ENCODE measurements around the gene CASQ1. TPM values are rescaled to one million over a fixed set of nuclear protein-coding genes. Genes with fewer than 3 reads are reported as not detected.

The CASQ1 gene
- total RNA-seq, 1 donor from 2014 or later: 39.2 TPM

GRCh38 chr1:160168016-160168415, 22.4 kb upstream of the CASQ1 start:
- intact Hi-C loops (cut with micrococcal nuclease): no loop called here
- TF ChIP-seq CTCF (IDR thresholded peaks at IDR 0.05; ENCODE audit: borderline replicate concordance): no peak

DNA sequence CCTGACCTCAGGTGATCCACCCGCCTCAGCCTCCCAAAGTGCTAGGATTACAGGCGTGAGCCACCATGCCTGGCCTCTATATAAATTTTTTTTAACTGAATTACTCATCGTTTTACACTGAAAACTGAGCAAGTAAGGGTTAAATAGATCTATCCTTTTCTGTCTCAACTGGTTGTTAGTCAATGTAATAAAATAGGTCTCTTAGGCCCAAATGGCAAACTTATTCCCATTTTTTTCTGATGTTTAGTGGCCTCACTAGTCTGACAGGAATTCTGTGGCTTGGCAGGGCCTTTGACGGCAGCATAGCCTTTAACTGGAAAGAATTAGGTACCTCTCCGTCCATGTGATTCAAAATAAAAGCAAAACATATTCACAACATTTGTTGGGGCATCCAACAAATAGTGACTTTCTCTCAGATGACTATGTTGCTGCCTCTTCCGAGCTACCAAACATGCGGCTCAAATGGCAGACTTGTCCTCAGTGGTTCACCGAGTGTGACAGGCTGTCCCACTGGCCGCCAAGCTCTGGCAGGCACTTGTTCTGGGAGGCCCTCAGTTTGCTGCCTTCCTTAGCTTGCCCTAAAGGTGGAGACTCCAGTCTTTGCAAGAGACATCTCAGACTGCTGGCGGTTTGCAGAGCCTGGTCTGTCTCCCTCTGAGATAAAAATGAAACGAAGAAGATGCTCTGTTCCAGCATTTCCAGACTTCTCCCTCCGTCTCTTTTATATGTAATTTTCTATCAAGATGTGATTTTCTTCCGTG, 21.6 kb upstream of the CASQ1 start:
- Histone ChIP-seq H3K9me3 (replicated peaks) (no peaks in the 10 kb centered on the region), H3K27ac (replicated peaks) (no peak overlapping the region), H3K27me3 (ENCODE audit: low read depth) (peaks cover 14% of the 10 kb centered on the region), H3K4me1 (peaks cover 4% of the 10 kb centered on the region), H3K36me3 (no peaks in the 10 kb centered on the region), H3K4me3 (no peak overlapping the region)
- DNase-seq: no peak
- TF ChIP-seq CTCF (IDR thresholded peaks at IDR 0.05; ENCODE audit: borderline replicate concordance): no peak
- intact Hi-C loops (cut with micrococcal nuclease): no loop called here

More at GRCh38 chr1:160168016-160168415, 22.4 kb upstream of the CASQ1 start:
- Histone ChIP-seq H3K36me3 (no peaks in the 10 kb centered on the region), H3K27me3 (ENCODE audit: low read depth) (peaks cover 14% of the 10 kb centered on the region), H3K4me3 (no peak overlapping the region), H3K27ac (replicated peaks) (no peak overlapping the region), H3K9me3 (replicated peaks) (no peaks in the 10 kb centered on the region), H3K4me1 (peaks cover 4% of the 10 kb centered on the region)
- no peak for DNase-seq

GRCh38 chr1:160169553-160170399, 20.6 kb upstream of the CASQ1 start:
- H3K36me3 ChIP-seq: no peaks in the 10 kb centered on the region
- no peak for TF ChIP-seq CTCF (IDR thresholded peaks at IDR 0.05; ENCODE audit: borderline replicate concordance)
- intact Hi-C loops (cut with micrococcal nuclease): no loop called here
- no peak overlapping the region for H3K4me3 ChIP-seq
- peaks cover 14% of the 10 kb centered on the region for H3K27me3 ChIP-seq (ENCODE audit: low read depth)
- no peak overlapping the region for H3K27ac ChIP-seq (replicated peaks)
- no peak for DNase-seq
- peaks cover 4% of the 10 kb centered on the region for H3K4me1 ChIP-seq
- no peaks in the 10 kb centered on the region for H3K9me3 ChIP-seq (replicated peaks)

DNA sequence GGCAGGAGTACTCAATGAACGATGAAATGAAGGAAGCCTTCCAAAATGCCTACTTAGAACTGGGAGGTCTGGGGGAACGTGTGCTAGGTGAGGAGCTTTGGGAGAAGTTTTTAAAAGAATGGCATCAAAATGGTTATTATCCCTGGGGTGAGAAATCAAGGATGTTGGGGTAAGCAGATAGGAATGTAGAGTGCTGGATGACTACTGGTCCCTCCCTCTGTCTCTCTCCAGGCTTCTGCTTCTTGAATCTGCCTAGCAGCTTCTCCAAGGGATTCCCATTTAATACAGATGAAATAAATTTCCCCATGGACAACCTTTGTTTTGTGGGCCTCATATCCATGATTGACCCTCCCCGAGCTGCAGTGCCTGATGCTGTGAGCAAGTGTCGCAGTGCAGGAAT, 19.0 kb upstream of the CASQ1 start:
- no peak for TF ChIP-seq CTCF (IDR thresholded peaks at IDR 0.05; ENCODE audit: borderline replicate concordance)

DNA sequence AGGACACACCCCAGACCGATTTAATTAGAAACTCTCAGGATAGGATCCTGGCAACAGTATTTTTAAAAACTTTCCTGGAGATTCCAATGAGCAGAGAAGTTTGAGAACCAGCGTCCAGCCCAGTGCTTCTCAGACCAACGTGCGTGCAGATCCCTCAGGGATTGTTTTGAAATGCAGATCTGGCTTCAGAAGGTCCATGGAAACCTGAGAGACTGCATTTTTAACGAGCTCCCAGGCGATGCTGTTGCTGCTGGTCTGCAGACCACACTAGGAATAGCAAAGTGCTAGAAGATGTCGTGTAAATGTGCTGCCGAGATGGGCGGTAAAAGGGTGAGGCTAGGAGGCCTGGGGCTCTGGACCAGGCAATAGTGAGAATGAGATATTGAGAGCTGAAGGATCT, 18.4 kb upstream of the CASQ1 start:
- peaks cover 14% of the 10 kb centered on the region for H3K27me3 ChIP-seq (ENCODE audit: low read depth)
- TF ChIP-seq CTCF (IDR thresholded peaks at IDR 0.05; ENCODE audit: borderline replicate concordance): no peak
- intact Hi-C loops (cut with micrococcal nuclease): no loop called here

More for the DNA sequence above, 19.0 kb upstream of the CASQ1 start:
- Histone ChIP-seq H3K4me3 (no peak overlapping the region), H3K27me3 (ENCODE audit: low read depth) (peaks cover 14% of the 10 kb centered on the region), H3K4me1 (peaks cover 4% of the 10 kb centered on the region), H3K36me3 (no peaks in the 10 kb centered on the region), H3K9me3 (replicated peaks) (no peaks in the 10 kb centered on the region), H3K27ac (replicated peaks) (no peak overlapping the region)
- no peak for DNase-seq
- intact Hi-C loops (cut with micrococcal nuclease): no loop called here

More for the DNA sequence above, 18.4 kb upstream of the CASQ1 start:
- no peak for DNase-seq
- Histone ChIP-seq H3K36me3 (no peaks in the 10 kb centered on the region), H3K4me1 (peaks cover 4% of the 10 kb centered on the region), H3K27ac (replicated peaks) (no peak overlapping the region), H3K9me3 (replicated peaks) (no peaks in the 10 kb centered on the region), H3K4me3 (no peak overlapping the region)
